IPS DF 19.7 (cell line): ENCODE measurements around the gene TMEM63B.
"Not testable (repeated sequence)": the region's sequence is repeated elsewhere in the genome, so short reads cannot be mapped to it uniquely, and the experiment has no call there.

ENCODE experiments used
- DNase-seq: peaks from one replicate; pipeline ENCODE4 v3.0.0-alpha.2; 2013; ENCODE audit warnings: low read depth, low spot score

The TMEM63B gene

GRCh38 chr6:44193307-44193910, 66.1 kb downstream of the TMEM63B start:
- DNase-seq: no peak

- no peak for DNase-seq
Measured at GRCh38 chr6:44194326-44194725, 67.0 kb downstream of the TMEM63B start.

GRCh38 chr6:44196351-44196750, 69.0 kb downstream of the TMEM63B start:
- not testable (repeated sequence) for DNase-seq

- DNase-seq: no peak
Measured at GRCh38 chr6:44198684-44199083, 71.3 kb downstream of the TMEM63B start.

- DNase-seq: no peak
Measured at GRCh38 chr6:44199883-44200282, 72.5 kb downstream of the TMEM63B start.

GRCh38 chr6:44201200-44201599, 73.8 kb downstream of the TMEM63B start:
- DNase-seq: no peak

GRCh38 chr6:44201638-44202303, 74.4 kb downstream of the TMEM63B start:
- no peak for DNase-seq

- peak; percentile 82 for DNase-seq
Measured at GRCh38 chr6:44202332-44202971, 75.1 kb downstream of the TMEM63B start.

- no peak for DNase-seq
Measured at GRCh38 chr6:44202972-44203750, 75.8 kb downstream of the TMEM63B start.

GRCh38 chr6:44203955-44204354, 76.6 kb downstream of the TMEM63B start:
- DNase-seq: no peak
